ENCODE data around the gene SLC22A12. TPM values are rescaled to one million over a fixed set of nuclear protein-coding genes. Genes with fewer than 3 reads are reported as not detected.

Gene SLC22A12
- total and polyA plus RNA-seq, 4 experiments from 2014 or later, result not detected

- Histone ChIP-seq H3K4me1 (ENCODE audit: insufficient read depth, low read length) (no peaks in the 10 kb centered on the region), H3K27me3 (ENCODE audit: insufficient read depth, low read length) (no peaks in the 10 kb centered on the region), H3K9me3 (ENCODE audit: control insufficient read depth in 1 of 2, low read length in 2 of 2) (no peaks in the 10 kb centered on the region), H3K36me3 (ENCODE audit: insufficient read depth, low read length) (no peaks in the 10 kb centered on the region), H3K4me3 (ENCODE audit: low read length in 2 of 2) (no peak overlapping the region), H3K27ac (ENCODE audit: low read depth, low read length) (no peak overlapping the region)
- Mint-ChIP-seq H3K27ac (no peak overlapping the region), H3K4me3 (no peak overlapping the region), H3K4me1 (peaks cover 0 to 5% (median 2%) of the 10 kb centered on the region in 4 donors), H3K27me3 (peaks cover 7 to 21% of the 10 kb centered on the region in 2 donors), H3K9me3 (no peaks in the 10 kb centered on the region), H3K36me3 (no peaks in the 10 kb centered on the region)
- POLR2A ChIA-PET (ENCODE audit: partially characterized antibody), result no interaction called here
- CTCF ChIA-PET (ENCODE audit: partially characterized antibody), result no interaction called here
- intact Hi-C loops (cut with micrococcal nuclease), result no loop called here
- DNase-seq, result no peak
Measured at GRCh38 chr11:64650923-64651523, 60.0 kb downstream of the SLC22A12 start.

Other genes starting within 250 kb of the SLC22A12 start
- 10 to 100 TPM; 33.9 to 38.7 TPM for gene RPS6KA4, start 232.1 kb upstream of the SLC22A12 start, total RNA-seq
- gene RPS6KA4, start 232.1 kb upstream of the SLC22A12 start, polyA plus RNA-seq, result 10 to 100 TPM in 1 of 2 donors, 1 to 10 TPM in 1; 6.7 to 12.5 TPM
- gene SLC22A11, start 35.3 kb upstream of the SLC22A12 start, total RNA-seq, result not detected
- gene SLC22A11, start 35.3 kb upstream of the SLC22A12 start, polyA plus RNA-seq, result not detected
- gene NRXN2, start 132.0 kb downstream of the SLC22A12 start, total RNA-seq, result under 1 TPM in 1 of 2 experiments, not detected in 1; 0.30 TPM
- not detected for gene NRXN2, start 132.0 kb downstream of the SLC22A12 start, polyA plus RNA-seq
- 100 to 1,000 TPM; 440 to 463 TPM for gene RASGRP2, start 152.9 kb downstream of the SLC22A12 start, total RNA-seq
- 100 to 1,000 TPM; 177 to 208 TPM for gene RASGRP2, start 152.9 kb downstream of the SLC22A12 start, polyA plus RNA-seq
- 10 to 100 TPM; 10.7 to 11.3 TPM for gene PYGM, start 168.8 kb downstream of the SLC22A12 start, total RNA-seq
- gene PYGM, start 168.8 kb downstream of the SLC22A12 start, polyA plus RNA-seq, result under 1 TPM in 1 of 2 donors, not detected in 1; 0.38 TPM
- gene SF1, start 187.3 kb downstream of the SLC22A12 start, total RNA-seq, result 100 to 1,000 TPM; 805 to 832 TPM
- 100 to 1,000 TPM in 1 of 2 donors, 10 to 100 TPM in 1; 48.3 to 158 TPM for gene SF1, start 187.3 kb downstream of the SLC22A12 start, polyA plus RNA-seq
- 100 to 1,000 TPM; 122 to 128 TPM for gene MAP4K2, start 212.0 kb downstream of the SLC22A12 start, total RNA-seq
- gene MAP4K2, start 212.0 kb downstream of the SLC22A12 start, polyA plus RNA-seq, result 10 to 100 TPM; 32.3 to 57.2 TPM
- 10 to 100 TPM; 41.3 to 42.7 TPM for gene MEN1, start 219.3 kb downstream of the SLC22A12 start, total RNA-seq
- 10 to 100 TPM; 22.4 to 42.1 TPM for gene MEN1, start 219.3 kb downstream of the SLC22A12 start, polyA plus RNA-seq